Activated naive CD4-positive, alpha-beta T cell treated with anti-CD3 and anti-CD28 coated beads for 36 hours (primary cell): ENCODE data around the gene TTC4. TPM values are rescaled to one million over a fixed set of nuclear protein-coding genes. Genes with fewer than 3 reads are reported as not detected.

ENCODE experiments used
- CTCF ChIA-PET: fragments of 350-600 bp; sonication (Branson Sonifier 250); formaldehyde crosslinking; loops from one replicate; lab custom pipeline; 2021; ENCODE audit warnings: antibody characterized with exemption; lab: Charles Lee
- DNase-seq: peaks from one replicate; pipeline ENCODE4 v3.0.0-alpha.2; 2020
- H3K27ac Mint-ChIP-seq: one replicate; pipeline ENCODE4 v1.8.0; 2021; ENCODE audit warnings: mild to moderate bottlenecking, mixed read lengths
- H3K27me3 Mint-ChIP-seq: one replicate; pipeline ENCODE4 v1.8.0; 2021; ENCODE audit warnings: low read depth, mixed read lengths
- H3K36me3 Mint-ChIP-seq: one replicate; pipeline ENCODE4 v1.8.0; 2021; ENCODE audit warnings: low read depth, mixed read lengths
- H3K4me1 Mint-ChIP-seq: one replicate; pipeline ENCODE4 v1.8.0; 2021; ENCODE audit warnings: low read depth, mixed read lengths
- H3K4me3 Mint-ChIP-seq: one replicate; pipeline ENCODE4 v1.8.0; 2021; ENCODE audit warnings: mild to moderate bottlenecking, moderate library complexity, mixed read lengths
- H3K9me3 Mint-ChIP-seq: one replicate; pipeline ENCODE4 v1.8.0; 2021; ENCODE audit warnings: mixed read lengths
- intact Hi-C: fragments of 100-400 bp; cut with micrococcal nuclease; formaldehyde crosslinking; loops from one replicate; pipeline ENCODE4 v1.15.1; 2023
- total RNA-seq, 2 experiments: library from RNA; stranded (reverse); gene quantifications; one replicate each; pipeline ENCODE4 v1.2.3, GENCODE V29; 2021

TTC4 gene
- total RNA-seq, 2 experiments from 2014 or later: 26.3 to 30.2 TPM

DNA sequence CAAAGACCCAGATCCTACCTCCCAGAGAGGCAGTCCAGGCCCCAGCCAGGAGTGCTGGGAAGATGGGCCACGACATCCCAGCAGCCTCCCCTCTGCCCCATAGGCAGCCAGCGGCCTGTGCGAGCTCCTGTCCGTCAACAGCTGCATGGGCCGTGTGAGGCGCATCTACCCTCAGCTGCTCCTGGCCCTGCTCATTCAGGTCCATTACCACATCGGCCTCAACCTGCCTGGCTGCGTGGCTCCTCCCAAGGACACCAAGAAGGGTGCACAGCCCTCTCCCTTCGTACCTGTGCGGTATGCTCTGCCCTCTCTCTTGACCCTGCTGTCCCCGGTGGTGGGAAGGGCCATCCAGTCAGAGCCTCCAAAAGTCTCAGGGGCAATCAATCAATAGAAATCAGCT lies 29.5 kb upstream of the TTC4 start:
- Mint-ChIP-seq H3K4me1 (no peaks in the 10 kb centered on the region), H3K27ac (no peak overlapping the region), H3K4me3 (no peak overlapping the region), H3K36me3 (no peaks in the 10 kb centered on the region), H3K27me3 (no peaks in the 10 kb centered on the region), H3K9me3 (no peaks in the 10 kb centered on the region)
- intact Hi-C loops: no loop called here
- DNase-seq: no peak
- CTCF ChIA-PET: interaction anchor here (1.6 kb wide), 1 partner anchor 10 kb away, joined by 3 read pairs; no protein-coding TSS in a partner anchor

DNA sequence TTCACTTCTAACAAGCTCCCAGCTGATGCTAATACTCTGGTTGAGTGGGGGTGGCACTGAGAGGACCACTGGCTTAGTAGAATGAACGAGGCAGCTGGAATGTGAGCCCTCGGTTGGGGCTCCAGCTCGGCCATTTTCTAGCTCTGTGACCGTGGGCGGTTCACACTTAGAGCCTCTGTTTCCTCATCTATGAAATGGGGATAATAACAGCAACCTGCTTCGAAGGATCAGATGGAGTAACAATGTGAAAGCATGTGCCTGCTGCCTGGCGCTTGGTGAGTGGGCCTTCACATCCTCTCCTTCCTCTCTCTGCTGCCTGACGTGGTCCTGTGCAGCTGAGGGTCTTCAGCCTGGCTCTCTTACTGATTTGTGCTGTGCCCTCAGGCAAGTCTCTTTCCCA lies 20.9 kb upstream of the TTC4 start:
- intact Hi-C loops: no loop called here
- no peaks in the 10 kb centered on the region for H3K9me3 Mint-ChIP-seq
- H3K27me3 Mint-ChIP-seq: no peaks in the 10 kb centered on the region
- CTCF ChIA-PET: no interaction called here
- no peak for DNase-seq
- H3K27ac Mint-ChIP-seq: no peak overlapping the region
- no peak overlapping the region for H3K4me3 Mint-ChIP-seq
- H3K4me1 Mint-ChIP-seq: no peaks in the 10 kb centered on the region
- H3K36me3 Mint-ChIP-seq: no peaks in the 10 kb centered on the region

DNA sequence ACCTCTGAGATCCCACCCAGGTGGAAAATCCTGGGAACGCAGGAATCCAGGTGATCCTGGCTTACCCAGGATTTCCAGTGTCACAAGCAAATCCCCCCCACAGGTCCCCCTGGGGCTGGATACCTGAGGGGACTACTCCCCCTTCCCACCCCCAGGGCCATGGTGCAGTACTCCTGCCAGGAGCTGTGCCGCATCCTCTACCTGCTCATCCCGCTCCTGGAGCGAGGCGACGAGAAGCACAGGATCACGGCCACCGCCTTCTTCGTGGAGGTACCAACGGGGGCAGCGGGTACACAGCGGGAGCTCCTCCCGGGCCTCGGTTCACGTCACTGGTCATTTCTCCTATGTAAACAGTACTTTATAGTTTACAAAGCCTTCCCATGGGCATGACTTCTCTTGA lies 20.4 kb upstream of the TTC4 start:
- no peak for DNase-seq
- Mint-ChIP-seq H3K27me3 (no peaks in the 10 kb centered on the region), H3K9me3 (no peaks in the 10 kb centered on the region), H3K4me3 (no peak overlapping the region), H3K36me3 (no peaks in the 10 kb centered on the region), H3K4me1 (no peaks in the 10 kb centered on the region), H3K27ac (no peak overlapping the region)
- CTCF ChIA-PET: interaction anchor here (1.4 kb wide), 1 partner anchor 106 kb away, joined by 3 read pairs; the partner anchor contains the start of gene TTC22
- intact Hi-C loops: no loop called here

DNA sequence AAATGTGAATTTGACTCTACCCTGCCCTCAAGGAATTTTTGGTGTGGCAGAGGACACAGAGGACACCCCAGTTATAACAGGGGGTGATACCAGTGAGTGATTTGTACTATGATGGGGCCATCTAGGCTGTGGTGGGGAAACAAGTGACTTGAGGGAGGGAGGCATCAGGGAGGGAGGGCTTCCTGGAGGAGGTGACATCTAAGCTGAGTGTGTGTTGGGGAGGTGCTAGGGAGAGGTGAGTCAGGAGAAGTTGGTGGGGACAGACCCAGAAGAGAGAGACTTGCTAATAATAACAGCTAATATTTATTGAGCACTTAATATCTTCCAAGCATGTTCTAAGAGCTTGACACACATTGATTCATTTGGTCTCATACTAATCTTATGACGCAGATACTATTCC lies 19.9 kb upstream of the TTC4 start:
- no peaks in the 10 kb centered on the region for H3K36me3 Mint-ChIP-seq
- H3K4me1 Mint-ChIP-seq: no peaks in the 10 kb centered on the region
- intact Hi-C loops: no loop called here
- CTCF ChIA-PET: interaction anchor here (1.4 kb wide), 1 partner anchor 106 kb away, joined by 3 read pairs; the partner anchor contains the start of gene TTC22
- H3K27ac Mint-ChIP-seq: no peak overlapping the region
- H3K9me3 Mint-ChIP-seq: no peaks in the 10 kb centered on the region
- H3K4me3 Mint-ChIP-seq: no peak overlapping the region
- no peak for DNase-seq
- no peaks in the 10 kb centered on the region for H3K27me3 Mint-ChIP-seq

DNA sequence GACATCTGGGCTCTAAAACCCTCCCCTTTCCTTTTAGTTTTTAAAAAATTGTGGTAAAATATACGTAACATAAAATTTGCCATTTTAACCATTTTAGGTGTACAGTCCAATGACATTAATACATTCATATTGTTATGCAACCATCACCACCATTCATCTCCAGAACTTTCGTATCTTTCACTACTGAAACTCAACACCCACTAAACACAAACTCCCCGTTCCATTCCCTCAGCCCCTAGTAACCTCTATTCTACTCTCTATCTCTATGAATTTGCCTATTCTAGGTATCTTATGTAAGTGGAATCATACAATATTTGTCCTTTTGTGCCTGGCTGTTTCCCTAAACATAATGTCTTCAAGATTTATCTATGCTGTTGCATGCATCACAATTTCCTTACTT lies 19.4 kb upstream of the TTC4 start:
- Mint-ChIP-seq H3K9me3 (no peaks in the 10 kb centered on the region), H3K27ac (no peak overlapping the region), H3K4me1 (no peaks in the 10 kb centered on the region), H3K36me3 (no peaks in the 10 kb centered on the region), H3K27me3 (no peaks in the 10 kb centered on the region), H3K4me3 (no peak overlapping the region)
- intact Hi-C loops: no loop called here
- no peak for DNase-seq
- CTCF ChIA-PET: interaction anchor here (1.4 kb wide), 1 partner anchor 105 kb away, joined by 3 read pairs; the partner anchor contains the start of gene TTC22

DNA sequence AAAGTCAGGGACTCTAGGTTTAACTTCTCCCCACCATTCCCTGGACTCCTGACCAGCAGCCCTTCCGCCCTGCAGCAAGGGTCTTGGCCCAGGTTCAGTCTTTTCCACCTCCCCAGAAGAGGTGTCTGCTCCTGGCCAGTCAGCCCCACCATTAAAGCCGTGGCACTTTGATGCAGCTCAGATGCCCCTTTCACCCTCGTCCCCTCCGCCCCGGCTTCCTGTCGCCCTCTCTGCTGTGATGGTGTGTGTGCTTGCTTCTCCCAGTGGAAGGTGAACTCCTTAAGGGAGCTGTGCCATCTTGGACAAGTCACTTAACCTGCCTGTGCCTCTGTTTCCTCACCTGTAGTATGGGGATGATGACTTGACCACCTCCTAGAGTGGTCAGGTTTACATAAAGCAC lies 17.8 kb upstream of the TTC4 start:
- Mint-ChIP-seq H3K9me3 (no peaks in the 10 kb centered on the region), H3K4me3 (no peak overlapping the region), H3K4me1 (no peaks in the 10 kb centered on the region), H3K27ac (no peak overlapping the region), H3K27me3 (no peaks in the 10 kb centered on the region), H3K36me3 (no peaks in the 10 kb centered on the region)
- no peak for DNase-seq
- CTCF ChIA-PET: interaction anchor here (0.5 kb wide), 1 partner anchor 22 kb away, joined by 4 read pairs; no protein-coding TSS in a partner anchor
- intact Hi-C loops: no loop called here

DNA sequence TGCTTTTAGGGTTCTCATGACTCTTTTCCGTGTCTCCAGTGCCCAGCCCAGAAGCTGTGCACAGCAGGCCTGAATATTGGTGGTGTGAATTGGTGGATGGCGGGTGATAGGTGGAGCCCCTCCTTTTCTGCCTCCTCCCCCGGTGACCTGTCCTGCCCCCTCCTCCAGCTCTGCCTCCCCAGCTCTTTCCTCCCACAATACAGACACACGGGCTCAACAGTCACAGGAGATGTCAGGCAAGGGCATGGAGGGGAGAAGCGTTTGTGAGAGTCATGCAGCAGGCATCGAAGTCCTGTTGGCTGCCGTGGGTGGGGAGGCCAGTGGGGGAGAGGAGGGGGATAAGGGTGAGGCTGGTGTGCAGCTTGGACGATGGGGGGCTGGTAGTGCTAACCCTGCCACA lies 17.3 kb upstream of the TTC4 start:
- DNase-seq: no peak
- H3K4me3 Mint-ChIP-seq: no peak overlapping the region
- CTCF ChIA-PET: interaction anchor here (0.5 kb wide), 1 partner anchor 23 kb away, joined by 4 read pairs; no protein-coding TSS in a partner anchor
- H3K9me3 Mint-ChIP-seq: no peaks in the 10 kb centered on the region
- no peaks in the 10 kb centered on the region for H3K4me1 Mint-ChIP-seq
- no peaks in the 10 kb centered on the region for H3K36me3 Mint-ChIP-seq
- no peaks in the 10 kb centered on the region for H3K27me3 Mint-ChIP-seq
- intact Hi-C loops: no loop called here
- H3K27ac Mint-ChIP-seq: no peak overlapping the region

DNA sequence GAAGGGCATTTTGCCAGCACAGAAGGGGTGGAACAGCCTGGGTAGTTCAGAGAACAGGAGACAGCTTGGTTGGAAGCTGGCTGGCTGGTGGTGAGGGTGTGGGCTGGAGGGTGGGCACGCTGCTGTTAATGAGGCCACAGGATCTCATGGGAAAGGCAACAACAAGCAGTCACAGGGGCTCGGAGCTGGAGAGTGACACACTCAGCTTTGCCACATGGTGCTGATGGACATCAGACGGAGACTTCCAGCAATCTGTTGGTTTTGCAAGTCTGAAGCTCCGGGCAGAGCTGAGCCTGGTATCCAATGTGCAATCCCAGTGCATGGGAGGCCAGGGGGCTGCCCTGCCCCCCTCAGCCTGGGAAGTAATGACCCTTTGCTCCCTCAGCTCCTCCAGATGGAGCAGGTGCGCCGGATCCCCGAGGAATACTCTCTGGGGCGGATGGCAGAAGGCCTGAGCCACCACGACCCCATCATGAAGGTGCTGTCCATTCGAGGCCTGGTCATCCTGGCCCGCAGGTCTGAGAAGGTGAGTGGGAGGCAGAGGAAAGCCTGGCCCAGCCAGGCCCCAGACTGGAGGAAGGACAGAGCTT lies 15.6 kb upstream of the TTC4 start:
- Mint-ChIP-seq H3K4me3 (no peak overlapping the region), H3K36me3 (no peaks in the 10 kb centered on the region), H3K9me3 (no peaks in the 10 kb centered on the region), H3K4me1 (no peaks in the 10 kb centered on the region), H3K27me3 (no peaks in the 10 kb centered on the region), H3K27ac (no peak overlapping the region)
- CTCF ChIA-PET: no interaction called here
- DNase-seq: no peak
- intact Hi-C loops: no loop called here

DNA sequence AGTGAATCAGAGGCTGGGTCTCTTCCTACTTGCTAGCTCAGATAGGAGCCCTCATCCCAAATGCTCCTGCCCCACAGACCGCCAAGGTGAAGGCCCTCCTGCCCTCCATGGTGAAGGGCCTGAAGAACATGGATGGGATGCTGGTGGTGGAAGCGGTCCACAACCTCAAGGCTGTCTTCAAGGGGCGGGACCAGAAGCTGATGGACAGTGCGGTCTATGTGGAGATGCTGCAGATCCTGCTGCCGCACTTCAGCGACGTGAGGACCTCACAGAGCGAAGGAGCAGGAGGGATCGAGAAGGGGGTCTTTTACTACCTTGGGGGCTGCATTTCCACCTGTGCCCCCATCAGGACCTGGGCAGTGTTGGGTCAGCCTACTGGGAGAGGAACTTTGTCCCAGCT lies 14.6 kb upstream of the TTC4 start:
- H3K4me1 Mint-ChIP-seq: no peaks in the 10 kb centered on the region
- no peaks in the 10 kb centered on the region for H3K9me3 Mint-ChIP-seq
- no peak overlapping the region for H3K4me3 Mint-ChIP-seq
- intact Hi-C loops: no loop called here
- H3K27ac Mint-ChIP-seq: no peak overlapping the region
- H3K36me3 Mint-ChIP-seq: no peaks in the 10 kb centered on the region
- no peak for DNase-seq
- CTCF ChIA-PET: interaction anchor here (0.7 kb wide), 2 partner anchors 10 to 589 kb away, joined by 3 to 6 read pairs; no protein-coding TSS in a partner anchor
- no peaks in the 10 kb centered on the region for H3K27me3 Mint-ChIP-seq

DNA sequence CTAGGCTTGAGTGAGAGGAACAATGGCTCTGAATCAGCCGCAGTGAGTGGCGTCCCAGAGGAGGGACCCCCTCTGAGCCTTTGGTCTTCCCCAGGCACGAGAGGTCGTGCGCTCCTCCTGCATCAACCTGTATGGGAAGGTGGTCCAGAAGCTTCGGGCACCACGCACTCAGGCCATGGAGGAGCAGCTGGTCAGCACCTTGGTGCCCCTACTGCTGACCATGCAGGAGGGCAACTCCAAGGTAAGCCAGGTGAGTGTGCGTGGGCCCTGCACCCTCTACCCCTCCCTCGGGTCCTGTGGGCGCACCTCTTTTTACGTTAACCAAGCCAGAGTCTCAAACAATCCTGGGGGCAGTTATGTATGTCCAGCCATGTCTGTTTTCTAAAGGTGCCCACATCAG lies 13.7 kb upstream of the TTC4 start:
- no peaks in the 10 kb centered on the region for H3K9me3 Mint-ChIP-seq
- no peaks in the 10 kb centered on the region for H3K27me3 Mint-ChIP-seq
- intact Hi-C loops: no loop called here
- no peaks in the 10 kb centered on the region for H3K36me3 Mint-ChIP-seq
- no peak overlapping the region for H3K4me3 Mint-ChIP-seq
- no peaks in the 10 kb centered on the region for H3K4me1 Mint-ChIP-seq
- CTCF ChIA-PET: no interaction called here
- no peak overlapping the region for H3K27ac Mint-ChIP-seq
- DNase-seq: no peak

DNA sequence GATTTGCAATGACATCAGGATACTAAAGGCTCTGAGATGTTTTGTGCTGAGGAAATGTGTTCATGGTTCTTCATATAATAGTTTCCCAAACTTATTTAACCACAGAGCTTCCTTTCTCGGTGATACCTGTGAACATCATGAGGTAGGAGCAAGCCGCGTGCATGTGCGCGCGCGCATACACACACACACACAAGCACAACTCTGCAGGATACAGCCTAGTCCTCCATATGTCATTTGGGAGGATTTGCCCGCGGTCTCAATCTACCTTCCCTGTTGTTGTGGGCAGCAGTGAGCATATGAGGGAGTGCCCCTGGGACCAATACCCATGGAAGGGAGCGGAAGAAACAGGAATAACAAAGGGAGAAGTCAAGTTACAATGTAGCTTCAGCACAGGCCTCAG lies 12.2 kb upstream of the TTC4 start:
- DNase-seq: no peak
- no peaks in the 10 kb centered on the region for H3K4me1 Mint-ChIP-seq
- H3K36me3 Mint-ChIP-seq: no peaks in the 10 kb centered on the region
- intact Hi-C loops: no loop called here
- H3K27me3 Mint-ChIP-seq: no peaks in the 10 kb centered on the region
- CTCF ChIA-PET: no interaction called here
- no peaks in the 10 kb centered on the region for H3K9me3 Mint-ChIP-seq
- no peak overlapping the region for H3K27ac Mint-ChIP-seq
- no peak overlapping the region for H3K4me3 Mint-ChIP-seq

DNA sequence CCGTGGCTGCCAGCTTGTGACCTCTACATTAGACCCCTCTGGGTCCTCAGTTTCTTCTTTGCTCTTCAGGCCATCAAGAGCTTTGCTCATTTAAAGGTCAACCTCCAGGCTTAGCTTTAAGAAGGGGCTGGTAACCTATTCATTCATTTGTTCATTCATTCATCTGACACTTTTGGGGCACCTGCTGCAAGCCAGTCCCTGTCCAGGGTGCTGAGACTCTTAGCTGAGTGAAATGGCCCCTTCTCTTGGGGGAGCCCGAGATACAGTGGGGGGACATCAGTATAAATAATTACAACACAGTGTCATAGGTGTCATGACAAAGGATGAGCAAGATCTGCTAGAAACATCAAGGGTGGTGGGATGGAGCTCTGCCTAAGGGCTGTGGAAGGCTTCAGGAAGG lies 10.5 kb upstream of the TTC4 start:
- intact Hi-C loops: no loop called here
- Mint-ChIP-seq H3K36me3 (no peaks in the 10 kb centered on the region), H3K9me3 (no peaks in the 10 kb centered on the region), H3K4me1 (no peaks in the 10 kb centered on the region), H3K27me3 (no peaks in the 10 kb centered on the region), H3K27ac (no peak overlapping the region), H3K4me3 (no peak overlapping the region)
- DNase-seq: no peak
- CTCF ChIA-PET: interaction anchor here (0.6 to 1.0 kb wide), 2 partner anchors 96 to 141 kb away, joined by 3 read pairs; partner anchors contain the start of gene TTC22

DNA sequence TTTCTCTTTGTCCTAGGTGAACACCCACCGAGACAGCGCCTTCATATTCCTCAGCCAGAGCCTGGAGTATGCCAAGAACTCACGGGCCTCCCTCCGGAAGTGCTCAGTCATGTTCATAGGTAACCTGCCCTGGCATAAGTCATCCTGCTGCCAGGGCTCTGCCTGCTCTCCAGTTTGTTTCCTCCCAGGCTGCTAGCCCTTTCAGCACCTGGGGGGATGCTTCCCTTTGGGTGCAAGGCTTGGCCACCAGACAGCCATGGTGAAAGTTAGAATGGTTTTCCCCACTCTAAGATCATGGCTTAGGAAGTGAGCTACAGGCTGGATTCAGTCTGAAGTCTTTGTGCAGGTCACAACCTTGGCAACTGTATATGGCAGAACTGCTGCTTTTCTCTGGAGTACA lies 9.2 kb upstream of the TTC4 start:
- Mint-ChIP-seq H3K36me3 (no peaks in the 10 kb centered on the region), H3K27ac (no peak overlapping the region), H3K9me3 (no peaks in the 10 kb centered on the region), H3K4me1 (no peaks in the 10 kb centered on the region), H3K4me3 (no peak overlapping the region), H3K27me3 (no peaks in the 10 kb centered on the region)
- intact Hi-C loops: no loop called here
- CTCF ChIA-PET: no interaction called here
- DNase-seq: no peak
